ENCODE results near the gene AHNAK2.

The AHNAK2 gene

DNA sequence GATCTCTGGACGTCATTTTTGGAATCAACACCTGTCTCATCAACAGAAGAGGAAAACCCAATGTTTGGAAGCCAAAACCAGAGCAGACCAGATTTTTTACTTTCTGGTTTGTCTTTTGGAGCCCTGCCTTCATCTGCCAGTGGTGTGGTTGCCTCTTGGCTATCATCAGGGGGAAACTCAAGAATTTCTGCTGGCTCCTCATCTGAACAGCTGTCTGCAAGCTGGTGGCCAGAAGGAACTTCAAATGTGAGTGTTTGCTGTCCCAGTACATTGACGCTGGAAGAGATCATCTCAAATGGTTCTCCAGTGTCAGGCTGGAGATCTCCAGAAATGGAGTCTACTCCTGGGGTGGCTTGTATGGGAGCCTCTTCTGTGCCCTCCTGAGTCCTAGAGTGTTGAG, 39.7 kb downstream of the AHNAK2 start:
- no peak for DNase-seq (ENCODE audit: low spot score)

DNA sequence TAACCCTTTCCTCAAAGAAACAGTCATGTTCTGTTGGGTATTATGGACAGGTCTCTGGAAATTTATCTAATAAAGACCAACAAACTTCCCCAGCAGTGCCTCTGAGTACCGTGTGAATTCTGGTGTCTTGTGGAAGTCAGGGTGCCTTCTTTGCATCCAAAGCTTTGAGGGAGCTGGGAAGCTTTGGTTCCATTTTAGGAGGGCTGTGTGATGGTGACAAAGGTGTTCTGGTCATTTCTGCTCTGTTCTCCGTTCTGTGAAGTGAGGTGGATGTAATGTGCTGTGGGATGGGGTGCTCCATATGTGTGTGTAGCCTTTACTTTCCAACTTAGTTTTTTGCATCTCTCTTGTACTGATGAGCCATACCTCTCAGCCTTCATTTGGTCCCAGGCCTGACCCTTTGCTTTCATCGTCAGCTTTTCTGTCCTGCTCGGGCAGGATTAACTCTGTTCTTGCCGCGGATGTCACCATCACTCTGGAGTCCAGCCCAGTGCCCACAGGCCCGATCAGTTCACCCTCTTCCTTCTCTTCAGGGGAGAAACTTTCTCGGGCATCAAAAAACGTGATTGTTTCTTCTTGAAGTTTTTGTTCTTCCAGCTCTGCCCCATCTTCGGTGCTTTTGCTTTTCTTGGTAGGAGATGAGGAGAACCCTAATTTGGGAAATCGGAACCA, 40.3 kb downstream of the AHNAK2 start:
- DNase-seq (ENCODE audit: low spot score): no peak

DNA sequence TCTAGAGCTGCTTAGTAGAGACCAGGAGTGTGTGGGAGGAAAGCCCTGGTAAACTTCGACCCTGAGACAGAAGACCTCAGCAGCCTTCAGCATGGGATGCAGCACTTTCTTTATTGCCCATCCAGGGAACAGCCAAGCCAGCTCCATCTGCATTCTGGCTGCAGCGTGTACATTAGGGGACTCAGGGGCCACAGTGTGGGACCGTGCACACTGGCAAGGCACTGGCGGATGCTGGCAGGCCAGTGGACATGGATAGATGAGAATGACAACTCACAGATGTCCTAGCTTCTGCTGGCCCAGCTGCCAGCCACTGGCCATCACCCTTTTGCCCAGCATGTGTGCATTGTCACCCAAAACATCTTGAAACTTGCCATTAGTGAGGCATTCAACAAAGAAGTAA, 41.0 kb downstream of the AHNAK2 start:
- no peak for DNase-seq (ENCODE audit: low spot score)

DNA sequence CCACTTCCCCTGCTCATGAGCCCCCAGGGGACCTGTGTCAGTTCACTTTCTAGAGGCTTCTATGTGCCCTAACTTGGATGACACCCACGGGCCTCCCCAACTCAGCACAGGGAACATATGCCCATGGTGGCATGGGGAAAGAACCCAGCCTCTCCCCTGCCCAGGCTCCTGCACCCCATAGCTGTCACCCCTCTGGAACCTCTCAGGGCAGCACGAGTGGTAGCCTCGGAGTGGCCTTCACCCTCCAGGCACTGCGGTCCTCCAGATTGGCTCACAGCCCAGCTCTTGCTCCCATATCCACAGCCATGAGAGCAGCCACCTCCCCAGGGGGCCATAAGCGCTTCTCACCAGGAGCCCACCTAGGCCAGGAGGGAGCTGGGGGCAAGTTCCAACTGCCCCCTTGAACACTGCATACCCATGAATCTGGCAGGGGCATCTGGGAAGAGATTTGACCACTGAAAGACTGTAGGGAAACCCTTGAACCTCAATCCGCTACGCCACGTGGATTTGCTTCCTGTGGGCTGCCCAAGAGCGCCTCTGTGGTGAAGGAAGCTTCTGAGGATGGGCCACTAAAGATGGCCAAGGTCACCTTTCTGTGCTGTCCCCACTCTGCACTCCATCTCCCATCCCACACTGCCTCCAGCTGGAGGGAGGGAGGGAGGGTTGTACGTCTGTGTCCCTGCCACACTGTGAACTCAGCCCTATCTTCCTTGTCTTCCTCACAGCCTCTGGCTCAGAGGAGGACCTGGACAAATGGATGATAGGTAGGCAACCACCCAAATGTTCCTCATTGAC, 41.6 kb downstream of the AHNAK2 start:
- DNase-seq (ENCODE audit: low spot score): no peak

DNA sequence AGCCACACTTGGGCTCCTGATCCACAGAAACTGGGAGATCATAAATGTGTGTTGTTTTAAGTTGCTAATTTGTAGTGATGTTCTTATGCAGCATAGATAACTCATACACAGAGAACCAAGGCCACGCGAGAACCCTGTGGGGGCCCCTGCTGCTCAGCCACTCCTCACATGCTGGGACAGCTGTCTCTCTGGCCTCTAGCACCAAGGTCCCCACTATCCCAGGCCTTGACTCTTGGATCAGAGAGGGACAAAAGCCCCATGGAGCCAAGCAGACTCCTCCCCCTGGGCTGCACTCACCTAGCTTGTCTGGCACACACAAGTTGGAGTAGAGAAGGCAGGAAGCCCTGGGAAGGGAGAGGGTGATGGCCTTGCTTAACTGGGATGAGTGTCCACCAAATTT, 42.2 kb downstream of the AHNAK2 start:
- DNase-seq (ENCODE audit: low spot score): no peak

DNA sequence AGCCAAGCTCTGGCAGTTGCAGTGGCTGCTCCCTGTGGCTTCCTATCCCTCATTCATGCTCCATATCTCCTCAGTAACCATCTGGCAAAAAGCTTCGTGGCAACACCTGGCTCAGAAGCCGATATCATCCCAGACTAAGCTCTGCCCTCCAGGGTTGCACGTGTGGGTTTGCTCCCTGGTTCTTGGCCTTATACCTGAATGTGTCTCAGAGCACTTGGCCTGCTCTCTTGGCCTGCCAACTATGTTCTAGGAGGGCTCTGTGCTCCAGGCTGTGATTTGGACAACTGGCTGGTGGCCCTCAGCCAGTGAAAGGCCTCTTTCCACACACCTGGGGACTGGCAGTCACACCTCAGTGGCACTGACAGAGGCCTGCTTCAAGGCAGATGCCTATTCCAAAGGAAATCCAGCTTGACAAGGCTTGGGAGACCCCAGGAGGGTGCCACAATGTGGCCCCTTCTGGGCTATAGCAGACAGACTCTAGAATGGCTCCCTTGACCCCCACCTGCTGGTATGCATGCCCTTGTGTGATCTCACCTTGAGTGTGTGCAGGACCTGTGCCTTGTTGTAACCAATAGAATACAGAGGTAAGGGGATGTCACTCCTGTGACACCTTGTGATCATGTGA, 43.0 kb downstream of the AHNAK2 start:
- DNase-seq (ENCODE audit: low spot score): no peak

DNA sequence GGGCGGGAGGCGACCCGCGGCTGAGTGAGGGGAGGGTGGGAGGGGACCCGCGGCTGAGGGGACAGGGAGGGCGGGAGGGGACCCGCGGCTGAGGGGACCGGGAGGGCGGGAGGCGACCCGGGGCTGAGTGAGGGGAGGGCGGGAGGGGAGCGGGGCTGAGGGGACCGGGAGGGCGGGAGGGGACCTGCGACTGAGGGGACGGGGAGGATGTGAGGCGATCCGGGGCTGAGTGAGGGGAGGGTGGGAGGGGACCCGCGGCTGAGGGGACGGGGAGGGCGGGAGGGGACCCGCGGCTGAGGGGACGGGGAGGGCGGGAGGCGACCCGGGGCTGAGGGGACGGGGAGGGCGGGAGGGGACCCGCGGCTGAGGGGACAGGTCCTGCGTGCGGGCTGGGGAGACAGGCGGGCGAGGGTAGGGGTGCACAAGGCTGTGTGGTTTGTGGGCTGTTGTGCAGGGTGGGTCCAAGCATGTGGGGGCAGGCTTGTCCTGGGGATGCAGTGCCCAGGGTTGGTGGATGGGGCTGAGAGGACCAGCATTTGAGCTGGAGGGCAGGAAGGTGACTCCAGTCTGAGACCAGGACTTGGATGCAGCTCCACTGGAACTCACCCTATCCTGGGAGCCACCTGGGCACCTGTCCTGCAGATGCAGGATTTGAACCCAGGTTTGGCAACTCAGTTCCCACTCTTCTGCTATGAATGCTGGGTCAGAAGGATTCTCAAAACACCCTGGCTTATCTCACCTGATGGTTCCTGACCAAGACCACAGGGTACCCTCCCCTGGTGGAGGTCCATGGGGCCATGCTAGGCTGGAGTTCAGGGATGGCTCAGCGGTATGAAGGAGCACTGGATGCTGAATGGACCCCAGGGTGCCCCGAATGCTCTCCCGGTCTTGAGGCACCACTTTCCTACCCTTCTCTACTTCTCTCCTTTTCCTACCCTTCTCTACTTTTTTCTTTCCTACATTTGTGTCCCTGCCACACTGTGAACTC, 44.1 kb downstream of the AHNAK2 start:
- DNase-seq (ENCODE audit: low spot score): no peak

DNA sequence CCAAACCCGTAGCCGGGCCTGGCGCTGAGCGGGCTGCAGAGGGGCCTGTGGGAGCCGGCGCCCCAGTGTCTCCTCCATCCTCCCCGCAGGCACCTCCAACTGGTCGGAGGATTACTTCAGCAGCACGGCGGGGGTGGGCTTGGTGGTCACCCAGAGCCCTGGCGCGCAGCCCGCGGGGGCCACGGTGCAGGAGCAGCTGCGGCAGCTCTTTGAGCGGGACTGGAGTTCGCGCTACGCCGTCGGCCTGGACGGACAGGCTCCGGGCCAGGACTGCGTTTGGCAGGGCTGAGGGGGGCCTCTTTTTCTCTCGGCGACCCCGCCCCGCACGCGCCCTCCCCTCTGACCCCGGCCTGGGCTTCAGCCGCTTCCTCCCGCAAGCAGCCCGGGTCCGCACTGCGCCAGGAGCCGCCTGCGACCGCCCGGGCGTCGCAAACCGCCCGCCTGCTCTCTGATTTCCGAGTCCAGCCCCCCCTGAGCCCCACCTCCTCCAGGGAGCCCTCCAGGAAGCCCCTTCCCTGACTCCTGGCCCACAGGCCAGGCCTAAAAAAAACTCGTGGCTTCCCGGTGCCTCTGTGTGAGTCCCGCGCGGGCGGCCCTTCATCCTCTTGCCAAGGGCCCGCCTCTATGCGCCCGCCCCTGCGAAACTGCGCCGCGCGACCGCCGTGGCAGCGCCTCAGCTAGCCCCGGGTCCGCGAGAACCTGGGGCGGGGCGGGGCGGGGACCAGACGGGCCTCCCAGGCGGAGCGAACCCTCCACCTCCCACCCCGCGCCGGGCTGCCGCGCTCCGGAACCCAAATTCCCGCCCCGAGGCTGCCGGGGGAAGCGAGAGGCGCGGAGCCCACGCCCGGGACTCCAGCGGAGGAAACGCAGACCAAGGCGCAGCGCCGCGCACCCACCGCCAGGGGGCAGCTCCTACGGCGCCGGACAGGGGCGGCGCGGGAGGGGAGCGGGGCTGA, 45.2 kb downstream of the AHNAK2 start:
- peak; percentile 38 for DNase-seq (ENCODE audit: low spot score)

DNA sequence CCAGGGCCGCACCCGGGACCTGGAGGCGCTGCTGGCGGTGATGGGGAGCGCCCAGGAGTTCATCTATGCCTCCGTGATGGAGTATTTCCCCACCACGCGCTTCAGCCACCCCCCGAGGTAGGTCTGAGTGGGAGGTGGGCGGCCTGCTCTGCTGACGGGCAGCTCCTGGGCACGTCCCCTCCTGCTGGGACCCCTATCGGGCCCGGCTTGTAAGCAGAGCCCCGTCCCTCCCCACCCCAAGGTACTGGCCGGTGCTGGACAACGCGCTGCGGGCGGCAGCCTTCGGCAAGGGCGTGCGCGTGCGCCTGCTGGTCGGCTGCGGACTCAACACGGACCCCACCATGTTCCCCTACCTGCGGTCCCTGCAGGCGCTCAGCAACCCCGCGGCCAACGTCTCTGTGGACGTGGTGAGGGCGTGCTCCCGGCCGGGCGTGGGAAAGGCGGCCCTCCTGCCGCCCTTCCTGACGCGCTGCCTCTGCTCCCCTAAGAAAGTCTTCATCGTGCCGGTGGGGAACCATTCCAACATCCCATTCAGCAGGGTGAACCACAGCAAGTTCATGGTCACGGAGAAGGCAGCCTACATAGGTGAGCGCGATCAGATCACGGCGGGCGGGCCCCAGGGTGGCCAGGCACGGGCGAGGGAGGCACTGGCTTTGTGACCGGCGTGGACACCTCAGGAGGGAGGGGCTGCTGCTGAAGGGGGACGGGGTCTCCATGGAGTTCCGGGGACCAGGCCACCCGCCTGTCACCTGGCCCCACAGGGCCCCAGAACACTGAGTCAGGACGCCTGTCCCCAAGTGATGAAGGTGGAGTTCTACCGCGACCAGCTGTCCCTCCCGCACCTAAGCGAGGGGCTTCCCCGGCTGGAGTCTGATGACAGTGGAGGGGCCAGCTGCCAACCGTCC, 46.2 kb downstream of the AHNAK2 start:
- no peak for DNase-seq (ENCODE audit: low spot score)

DNA sequence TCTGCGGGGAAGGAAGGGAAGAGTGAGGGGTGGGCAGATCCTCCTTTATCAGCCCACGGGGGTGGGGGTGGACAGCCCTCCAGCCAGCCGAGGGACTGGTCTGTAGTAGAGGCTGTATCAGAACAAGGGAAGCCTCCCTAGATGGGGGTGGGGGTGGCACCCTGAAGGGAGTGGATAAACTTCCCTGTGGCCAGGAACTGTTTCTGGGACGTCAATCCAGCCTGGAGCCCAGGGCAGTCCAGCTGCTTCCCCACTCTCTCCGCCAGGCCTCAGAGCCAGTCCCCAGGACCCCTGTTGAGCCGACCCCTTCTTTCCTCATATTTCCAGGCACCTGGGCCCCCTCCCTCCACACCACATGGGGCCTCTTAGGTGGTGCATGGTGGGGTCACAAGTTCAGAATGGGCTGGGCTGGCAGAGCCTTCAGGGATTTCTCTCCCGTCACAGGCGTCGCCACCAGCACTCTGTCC, 46.8 kb downstream of the AHNAK2 start:
- DNase-seq (ENCODE audit: low spot score): no peak

DNA sequence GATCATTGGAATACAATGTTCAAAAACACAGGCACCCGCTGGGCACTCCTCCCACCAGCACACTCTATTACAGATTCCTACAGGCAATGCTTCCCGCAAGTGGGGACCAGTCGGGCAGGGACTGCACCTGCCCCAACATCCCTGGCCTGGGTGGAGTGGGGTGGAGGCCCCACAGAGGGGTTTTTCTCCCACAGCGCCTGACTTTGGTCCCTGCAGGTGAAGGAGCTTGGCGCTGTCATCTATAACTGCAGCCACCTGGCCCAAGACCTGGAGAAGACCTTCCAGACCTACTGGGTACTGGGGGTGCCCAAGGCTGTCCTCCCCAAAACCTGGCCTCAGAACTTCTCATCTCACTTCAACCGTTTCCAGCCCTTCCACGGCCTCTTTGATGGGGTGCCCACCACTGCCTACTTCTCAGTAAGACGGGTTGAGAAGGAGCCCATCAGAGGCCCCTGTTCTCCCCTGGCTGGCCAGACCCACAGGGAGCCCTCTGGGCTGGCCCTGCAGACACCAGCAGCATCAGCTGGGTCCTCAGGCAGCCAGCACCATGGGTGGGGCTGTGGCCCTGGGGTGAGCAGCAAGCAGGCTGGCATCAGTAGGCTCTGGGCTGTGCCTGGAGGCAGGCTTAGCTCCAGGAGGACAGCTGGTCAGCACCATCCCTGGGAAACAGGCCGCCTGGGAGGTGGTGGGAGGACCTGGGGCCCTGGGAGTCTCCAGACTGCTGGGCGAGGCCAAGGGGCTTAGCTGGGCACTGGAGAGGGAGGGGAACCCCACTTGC, 47.5 kb downstream of the AHNAK2 start:
- no peak for DNase-seq (ENCODE audit: low spot score)

DNA sequence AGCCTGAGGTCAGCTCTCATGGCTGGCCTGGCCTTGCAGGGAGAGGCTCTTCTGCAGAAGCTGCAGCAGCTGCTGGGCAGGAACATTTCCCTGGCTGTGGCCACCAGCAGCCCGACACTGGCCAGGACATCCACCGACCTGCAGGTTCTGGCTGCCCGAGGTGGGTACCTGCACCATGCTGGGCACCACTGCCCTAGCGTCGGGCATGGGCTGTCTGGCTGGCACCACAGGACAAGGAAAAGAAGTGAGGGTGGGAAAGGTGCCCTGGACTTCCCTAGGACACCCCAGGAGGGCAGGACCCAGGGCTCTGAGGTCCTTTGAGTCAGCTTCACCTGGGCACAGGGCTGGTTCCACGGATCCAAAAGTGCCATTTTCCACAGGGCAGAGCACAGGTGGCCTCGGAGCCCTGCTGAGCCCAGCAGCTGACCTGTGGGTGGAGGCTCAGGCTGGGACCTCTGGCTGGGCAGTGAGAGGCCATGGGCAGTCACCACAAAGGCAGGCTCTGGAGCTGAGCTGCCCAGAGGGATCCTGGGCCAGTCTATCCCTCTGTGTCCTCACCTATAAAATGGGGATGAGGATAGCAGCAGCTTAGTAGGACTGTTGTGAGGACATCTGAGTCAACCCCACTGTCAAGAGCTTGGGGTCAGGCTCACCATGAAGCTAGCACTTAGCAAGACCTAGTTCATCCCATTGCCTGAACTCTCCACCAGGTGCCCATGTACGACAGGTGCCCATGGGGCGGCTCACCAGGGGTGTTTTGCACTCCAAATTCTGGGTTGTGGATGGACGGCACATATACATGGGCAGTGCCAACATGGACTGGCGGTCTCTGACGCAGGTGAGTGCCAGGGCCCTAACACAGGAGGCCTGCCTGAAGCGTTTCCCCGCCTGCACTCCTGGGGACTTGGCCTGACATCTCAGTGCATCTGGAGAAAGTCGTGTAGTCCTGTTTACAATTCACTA, 48.6 kb downstream of the AHNAK2 start:
- DNase-seq (ENCODE audit: low spot score): no peak

DNA sequence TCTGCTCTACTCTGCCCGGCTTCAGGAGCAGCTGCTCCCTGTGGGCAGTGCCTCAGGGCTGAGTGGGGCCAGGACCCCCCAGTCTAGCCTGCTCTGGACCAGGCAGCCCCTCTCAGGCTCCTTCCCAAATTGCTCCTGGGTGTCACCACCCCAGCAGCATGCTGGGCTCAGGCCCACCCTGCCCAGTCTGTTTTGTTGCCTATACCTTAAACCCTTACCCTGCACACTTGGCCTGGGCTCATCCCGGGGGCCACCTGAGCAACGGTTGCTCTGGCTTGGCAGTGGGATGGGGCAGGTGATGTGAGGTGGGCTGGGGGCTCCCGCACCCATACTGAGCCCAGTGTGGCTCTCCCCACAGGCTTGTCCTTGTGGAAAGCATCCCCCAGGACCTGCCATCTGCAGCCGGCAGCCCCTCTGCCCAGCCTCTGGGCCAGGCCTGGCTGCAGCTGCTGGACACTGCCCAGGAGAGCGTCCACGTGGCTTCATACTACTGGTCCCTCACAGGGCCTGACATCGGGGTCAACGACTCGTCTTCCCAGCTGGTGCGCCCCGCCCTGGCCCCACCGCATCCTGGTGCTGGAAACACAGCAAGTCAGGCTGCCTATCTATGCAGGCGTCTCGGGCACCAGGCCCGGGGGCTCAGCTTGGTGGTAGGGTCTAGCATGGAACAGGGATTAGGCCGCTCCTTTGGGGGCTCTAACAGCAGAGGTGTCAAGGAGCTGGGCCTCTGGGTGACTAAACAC, 49.6 kb downstream of the AHNAK2 start:
- no peak for DNase-seq (ENCODE audit: low spot score)

DNA sequence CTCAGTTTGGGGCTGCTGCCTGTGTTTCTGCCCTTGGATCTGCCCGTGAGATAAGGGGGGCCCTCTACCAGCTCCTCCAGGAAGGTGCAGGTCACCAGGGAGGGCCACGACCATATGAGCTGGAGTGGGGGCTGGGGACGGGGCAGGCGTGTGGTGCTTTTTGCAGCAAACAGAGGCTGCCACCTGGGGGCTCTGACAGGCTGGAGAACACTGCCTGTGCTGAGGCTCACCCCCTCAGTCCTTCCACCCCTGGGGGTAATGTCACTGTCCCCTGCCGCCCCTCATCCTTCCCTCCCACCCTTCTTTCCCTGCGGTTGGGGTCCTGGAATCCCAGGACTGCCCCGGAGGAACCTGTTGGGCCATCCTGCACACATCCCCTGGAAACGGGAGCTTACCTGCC, 50.3 kb downstream of the AHNAK2 start:
- DNase-seq (ENCODE audit: low spot score): no peak

DNA sequence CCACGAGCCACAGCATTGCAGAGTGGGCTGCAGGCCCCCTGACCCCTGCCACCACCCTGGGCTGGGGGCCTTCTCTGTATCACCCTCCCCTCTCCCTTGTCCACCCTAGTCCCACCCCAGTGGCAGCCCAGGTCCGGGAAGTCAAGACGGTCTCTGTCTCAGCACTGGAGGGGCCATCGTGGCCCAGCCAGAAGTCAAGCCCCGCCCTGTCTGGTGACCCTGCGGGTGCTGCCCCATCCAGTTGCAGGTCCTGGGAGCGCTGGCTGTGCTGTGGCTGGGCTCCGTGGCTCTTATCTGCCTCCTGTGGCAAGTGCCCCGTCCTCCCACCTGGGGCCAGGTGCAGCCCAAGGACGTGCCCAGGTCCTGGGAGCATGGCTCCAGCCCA, 50.8 kb downstream of the AHNAK2 start:
- no peak for DNase-seq (ENCODE audit: low spot score)

DNA sequence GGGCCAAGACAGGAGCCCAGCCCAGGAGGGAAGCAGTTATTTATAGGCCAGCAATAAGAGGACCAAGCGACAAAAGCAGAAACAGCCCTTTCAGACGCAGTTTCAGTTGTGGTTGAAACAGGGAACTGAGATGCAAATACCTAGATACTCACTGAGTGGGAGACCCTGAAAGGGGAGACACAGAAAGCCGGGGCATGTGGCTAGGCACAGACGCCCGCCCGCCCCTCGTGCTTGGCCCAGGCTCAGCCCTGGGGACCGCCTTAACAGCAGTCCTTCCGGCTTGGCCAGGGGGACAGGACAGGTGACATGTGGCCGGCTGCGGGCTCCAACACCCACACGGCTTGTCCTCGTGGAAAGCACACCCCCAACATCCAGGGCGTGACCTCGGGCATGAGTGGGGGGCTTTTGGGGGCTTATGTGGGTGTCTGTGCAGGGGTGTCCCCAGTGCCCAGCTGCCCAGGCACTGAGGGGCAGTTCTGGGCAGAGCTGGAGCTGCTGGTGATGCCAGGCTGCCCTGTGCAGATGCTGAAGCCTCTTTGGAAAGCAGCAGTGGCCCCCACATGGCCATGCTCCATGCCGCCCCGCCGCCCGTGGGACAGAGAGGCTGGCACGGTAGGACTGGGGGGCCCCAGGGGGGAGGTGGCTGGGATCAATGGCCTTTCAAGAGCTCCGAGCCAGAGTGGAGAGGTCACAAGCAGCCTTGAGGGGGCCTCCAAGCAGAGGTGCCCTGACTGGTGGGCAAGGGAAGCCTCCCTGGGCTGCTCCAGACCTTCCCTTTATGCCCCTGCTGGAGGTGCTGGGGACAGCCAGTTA, 51.3 kb downstream of the AHNAK2 start:
- peak; percentile 53 for DNase-seq (ENCODE audit: low spot score)
